NCI-H748 (cell line): Measurements from ENCODE around the gene E2F4.

Experiments used
- DNase-seq: peaks from one replicate; lab custom pipeline; 2025; ENCODE audit not compliant: unreplicated experiment; lab: John Stamatoyannopoulos, UW

Gene E2F4

GRCh38 chr16:67191995-67192681, at the start of gene E2F4:
TSS of gene E2F4 (plus strand) at chr16:67192155. CDS start at chr16:67192228, 73 bp downstream.
- peak; percentile 88 for DNase-seq

- no peak for DNase-seq
Observed at GRCh38 chr16:67142342-67142741, 49.6 kb upstream of the E2F4 start.

- no peak for DNase-seq
Observed at GRCh38 chr16:67144943-67145342, 47.0 kb upstream of the E2F4 start.

- no peak for DNase-seq
Observed at GRCh38 chr16:67145746-67146145, 46.2 kb upstream of the E2F4 start.

GRCh38 chr16:67146523-67147357, 45.2 kb upstream of the E2F4 start:
- no peak for DNase-seq

GRCh38 chr16:67147437-67148140, 44.4 kb upstream of the E2F4 start:
- no peak for DNase-seq

- DNase-seq, result no peak
Observed at GRCh38 chr16:67148221-67148620, 43.7 kb upstream of the E2F4 start.

GRCh38 chr16:67148656-67149275, 43.2 kb upstream of the E2F4 start:
- no peak for DNase-seq

GRCh38 chr16:67149276-67150046, 42.5 kb upstream of the E2F4 start:
- DNase-seq, result no peak

- peak; percentile 42 for DNase-seq
Observed at GRCh38 chr16:67150047-67150832, 41.7 kb upstream of the E2F4 start.

GRCh38 chr16:67150833-67151396, 41.0 kb upstream of the E2F4 start, which contains the start of gene B3GNT9:
TSS of gene B3GNT9 (minus strand) at chr16:67150998. CDS start at chr16:67150485, 513 bp downstream.
- DNase-seq, result peak; percentile 39

- DNase-seq, result peak; percentile 5
Observed at GRCh38 chr16:67151431-67152097, 40.4 kb upstream of the E2F4 start.

GRCh38 chr16:67154578-67155294, 37.2 kb upstream of the E2F4 start:
- peak; percentile 3 for DNase-seq

- DNase-seq, result peak; percentile 81
Observed at GRCh38 chr16:67155295-67156142, 36.4 kb upstream of the E2F4 start.

GRCh38 chr16:67156143-67156844, 35.7 kb upstream of the E2F4 start:
- DNase-seq, result no peak

- no peak for DNase-seq
Observed at GRCh38 chr16:67157106-67157748, 34.7 kb upstream of the E2F4 start.
